Upper lobe of right lung (tissue), 1 donor: ENCODE measurements around the gene ITPR3. TPM values are rescaled to one million over a fixed set of nuclear protein-coding genes. Genes with fewer than 3 reads are reported as not detected.

Experiments
- ATAC-seq: fragments of 200-7000 bp; cut with Tn5 transposase; one replicate; pipeline ENCODE4 v1.9.1; 2020; ENCODE audit warnings: mild to moderate bottlenecking, moderate library complexity
- DNase-seq: peaks from one replicate; pipeline ENCODE4 v3.0.0-alpha.2; 2020
- H3K27ac ChIP-seq: fragments of 200-600 bp; one replicate; pipeline ENCODE4 v1.8.0; 2022
- H3K27me3 ChIP-seq: fragments of 200-600 bp; one replicate; pipeline ENCODE4 v1.8.0; 2022; ENCODE audit warnings: mild to moderate bottlenecking
- H3K36me3 ChIP-seq: fragments of 200-600 bp; one replicate; pipeline ENCODE4 v1.8.0; 2022
- H3K4me1 ChIP-seq: fragments of 200-600 bp; one replicate; pipeline ENCODE4 v1.8.0; 2022
- H3K4me3 ChIP-seq: fragments of 200-600 bp; one replicate; pipeline ENCODE4 v1.8.0; 2022; ENCODE audit warnings: mild to moderate bottlenecking
- H3K9me3 ChIP-seq: fragments of 200-600 bp; one replicate; pipeline ENCODE4 v1.8.0; 2022
- CTCF ChIP-seq: fragments of 200-600 bp; IDR thresholded peaks from one replicate; pipeline ENCODE4 v1.8.0; 2022; ENCODE audit warnings: antibody characterized with exemption
- intact Hi-C: fragments of 100-400 bp; cut with DNase I; formaldehyde crosslinking; loops from one replicate; pipeline ENCODE4 v1.11.0; 2022
- total RNA-seq: library from RNA; stranded (reverse); fragmentation: NEBNext Ultra II Directional; extraction: Animal tissue kit (Norgen Biotek cat#: 25700); gene quantifications from one replicate; pipeline ENCODE4 v1.2.1, GENCODE V29; 2021
- donor health status: DM: no; HTN: yes; CAD: no; lungs with severe emphysema.

Gene ITPR3
- total RNA-seq, 1 donor from 2014 or later = 111 TPM

GRCh38 chr6:33693186-33694105 lies 72.3 kb downstream of the ITPR3 start:
- intact Hi-C loops = loop anchor here (10.0 kb wide), 1 partner anchor 109 kb away; the partner anchor contains the start of gene BAK1
- H3K36me3 ChIP-seq = peaks cover 69% of the 10 kb centered on the region
- DNase-seq (no peak), ATAC-seq (no peak)
- peaks cover 54% of the 10 kb centered on the region for H3K4me1 ChIP-seq
- H3K9me3 ChIP-seq = no peaks in the 10 kb centered on the region
- no peak overlapping the region for H3K4me3 ChIP-seq
- H3K27me3 ChIP-seq = no peaks in the 10 kb centered on the region
- no peak for TF ChIP-seq CTCF
- peak overlapping the region; percentile 77 for H3K27ac ChIP-seq

GRCh38 chr6:33694401-33694931 lies 73.3 kb downstream of the ITPR3 start:
- Histone ChIP-seq H3K9me3 (no peaks in the 10 kb centered on the region), H3K36me3 (peaks cover 64% of the 10 kb centered on the region), H3K4me1 (peaks cover 54% of the 10 kb centered on the region), H3K4me3 (no peak overlapping the region), H3K27ac (peak overlapping the region; percentile 60), H3K27me3 (no peaks in the 10 kb centered on the region)
- intact Hi-C loops = loop anchor here (10.0 kb wide), 1 partner anchor 110 kb away; the partner anchor contains the start of gene BAK1
- no peak for TF ChIP-seq CTCF
- DNase-seq (no peak), ATAC-seq (no peak)

GRCh38 chr6:33694977-33695376 lies 73.9 kb downstream of the ITPR3 start:
- intact Hi-C loops = loop anchor here (10.0 kb wide), 1 partner anchor 110 kb away; the partner anchor contains the start of gene BAK1
- ATAC-seq = no peak

GRCh38 chr6:33695451-33695887 lies 74.3 kb downstream of the ITPR3 start:
- Histone ChIP-seq H3K27me3 (no peaks in the 10 kb centered on the region), H3K27ac (peak overlapping the region; percentile 60), H3K36me3 (peaks cover 63% of the 10 kb centered on the region), H3K4me1 (peaks cover 61% of the 10 kb centered on the region), H3K4me3 (no peak overlapping the region), H3K9me3 (no peaks in the 10 kb centered on the region)
- TF ChIP-seq CTCF = no peak
- no peak for DNase-seq
- ATAC-seq = no peak
- intact Hi-C loops = loop anchor here (10.0 kb wide), 1 partner anchor 111 kb away; the partner anchor contains the start of gene BAK1

More at GRCh38 chr6:33694977-33695376, 73.9 kb downstream of the ITPR3 start:
- Histone ChIP-seq H3K9me3 (no peaks in the 10 kb centered on the region), H3K36me3 (peaks cover 63% of the 10 kb centered on the region), H3K27me3 (no peaks in the 10 kb centered on the region), H3K4me3 (no peak overlapping the region), H3K27ac (peak overlapping the region; percentile 60), H3K4me1 (peaks cover 57% of the 10 kb centered on the region)
- TF ChIP-seq CTCF = no peak
- DNase-seq = no peak

GRCh38 chr6:33696076-33696475 lies 75.0 kb downstream of the ITPR3 start:
- Histone ChIP-seq H3K27me3 (no peaks in the 10 kb centered on the region), H3K27ac (peak overlapping the region; percentile 60), H3K36me3 (peaks cover 58% of the 10 kb centered on the region), H3K9me3 (no peaks in the 10 kb centered on the region), H3K4me1 (peaks cover 61% of the 10 kb centered on the region), H3K4me3 (no peak overlapping the region)
- intact Hi-C loops = loop anchor here (10.0 kb wide), 1 partner anchor 111 kb away; the partner anchor contains the start of gene BAK1
- ATAC-seq (no peak), DNase-seq (no peak)
- TF ChIP-seq CTCF = no peak
